ENCODE results near the gene PARVA. TPM values are rescaled to one million over a fixed set of nuclear protein-coding genes. Genes with fewer than 3 reads are reported as not detected.

The PARVA gene
- total RNA-seq, 2 donors from 2014 or later = 38.4 to 55.1 TPM

DNA sequence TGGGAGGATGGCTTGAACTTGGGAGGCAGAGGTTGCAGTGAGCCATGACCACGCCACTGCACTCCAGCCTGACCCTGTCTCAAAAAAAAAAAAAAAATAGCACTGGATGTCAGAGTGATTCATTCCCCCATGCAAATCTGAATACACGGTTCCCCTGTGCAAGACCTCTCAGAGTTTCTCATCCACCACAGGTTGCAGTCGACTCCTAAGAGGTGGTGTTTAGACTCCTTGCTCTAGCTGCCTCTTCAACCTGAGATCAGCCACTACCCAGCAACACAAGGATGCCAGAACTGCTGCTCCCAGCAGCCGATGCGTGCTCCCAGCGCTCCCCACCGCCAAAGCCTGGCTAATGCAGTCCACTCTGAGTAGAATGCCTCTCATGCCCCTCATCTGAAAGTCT is 97.5 kb downstream of the PARVA start:
- H3K4me1 ChIP-seq (replicated peaks) = no peaks in the 10 kb centered on the region
- no peak overlapping the region for H3K27ac ChIP-seq
- no peak overlapping the region for H3K4me3 ChIP-seq
- no peak for DNase-seq (ENCODE audit: low spot score)
- 89% methylated on average over 7 of the region's 7 CpGs for WGBS
- TF ChIP-seq CTCF (IDR thresholded peaks at IDR 0.05) (no peak), POLR2AphosphoS5 (IDR thresholded peaks at IDR 0.05) (no peak), POLR2A (IDR thresholded peaks at IDR 0.05) (no peak)
- H3K36me3 ChIP-seq = no peaks in the 10 kb centered on the region
- H3K27me3 ChIP-seq (replicated peaks; ENCODE audit: insufficient read depth) = no peaks in the 10 kb centered on the region
- no peaks in the 10 kb centered on the region for H3K9me3 ChIP-seq
- intact Hi-C loops (cut with DNase I) = no loop called here

GRCh38 chr11:12478743-12479142 is 101.4 kb downstream of the PARVA start:
- Histone ChIP-seq H3K36me3 (no peaks in the 10 kb centered on the region), H3K4me3 (no peak overlapping the region), H3K27me3 (replicated peaks; ENCODE audit: insufficient read depth) (no peaks in the 10 kb centered on the region), H3K9me3 (no peaks in the 10 kb centered on the region), H3K27ac (no peak overlapping the region), H3K4me1 (replicated peaks) (no peaks in the 10 kb centered on the region)
- 48% methylated on average over 4 of the region's 4 CpGs for WGBS
- no peak for TF ChIP-seq POLR2A (IDR thresholded peaks at IDR 0.05)
- no peak for DNase-seq (ENCODE audit: low spot score)
- intact Hi-C loops (cut with DNase I) = no loop called here

DNA sequence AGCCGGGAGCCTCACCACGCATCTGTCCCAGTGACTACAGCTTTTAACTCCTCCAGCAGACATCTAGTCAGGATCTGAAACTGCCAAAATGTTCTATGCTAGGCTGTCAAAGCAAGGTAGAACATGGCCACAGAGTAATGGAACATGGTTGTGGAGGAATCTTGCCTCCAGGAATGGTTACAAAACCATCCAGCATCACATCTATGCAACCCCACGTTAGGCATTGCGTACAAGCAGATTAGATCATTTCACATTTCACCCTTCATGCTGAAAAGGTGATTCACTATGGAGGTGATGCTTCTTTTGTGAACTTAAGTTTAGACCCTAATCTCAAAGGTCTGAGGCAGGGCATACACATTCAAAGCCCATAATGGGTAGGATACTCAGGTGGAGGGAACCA is 103.0 kb downstream of the PARVA start:
- H3K36me3 ChIP-seq = no peaks in the 10 kb centered on the region
- TF ChIP-seq CTCF (IDR thresholded peaks at IDR 0.05) (no peak), POLR2A (IDR thresholded peaks at IDR 0.05) (no peak), POLR2AphosphoS5 (IDR thresholded peaks at IDR 0.05) (no peak)
- no peak overlapping the region for H3K4me3 ChIP-seq
- H3K4me1 ChIP-seq (replicated peaks) = no peaks in the 10 kb centered on the region
- intact Hi-C loops (cut with DNase I) = loop anchor here (10.0 kb wide), 1 partner anchor 404 kb away; no protein-coding TSS in a partner anchor
- DNase-seq (ENCODE audit: low spot score) = no peak
- no peaks in the 10 kb centered on the region for H3K27me3 ChIP-seq (replicated peaks; ENCODE audit: insufficient read depth)
- WGBS = 74% methylated on average over 4 of the region's 4 CpGs
- no peak overlapping the region for H3K27ac ChIP-seq
- H3K9me3 ChIP-seq = no peaks in the 10 kb centered on the region

DNA sequence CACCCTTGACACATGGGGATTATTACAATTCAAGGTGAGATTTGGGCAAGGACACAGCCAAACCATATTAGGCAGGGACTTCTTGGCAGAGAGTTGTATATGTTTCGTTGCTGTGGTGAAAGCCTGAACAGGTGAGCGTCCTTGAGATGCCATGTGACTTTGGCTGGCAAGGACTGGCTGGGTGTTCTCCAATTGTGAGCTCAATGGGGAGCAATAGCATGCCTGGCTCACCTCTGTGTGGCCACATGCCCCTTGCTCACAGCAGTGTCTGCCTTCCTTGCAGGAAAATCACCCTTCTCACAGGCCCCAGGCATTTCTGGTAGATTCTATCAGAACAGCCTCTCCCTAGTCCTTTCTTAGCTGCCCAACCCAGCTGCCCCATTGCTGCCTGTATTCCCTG is 105.5 kb downstream of the PARVA start:
- TF ChIP-seq POLR2A (IDR thresholded peaks at IDR 0.05) = no peak
- TF ChIP-seq CTCF (IDR thresholded peaks at IDR 0.05) = no peak
- TF ChIP-seq POLR2AphosphoS5 (IDR thresholded peaks at IDR 0.05) = no peak
- no peak overlapping the region for H3K27ac ChIP-seq
- H3K4me3 ChIP-seq = no peak overlapping the region
- DNase-seq (ENCODE audit: low spot score) = no peak
- H3K9me3 ChIP-seq = no peaks in the 10 kb centered on the region
- WGBS = 73% methylated on average over 2 of the region's 2 CpGs
- H3K27me3 ChIP-seq (replicated peaks; ENCODE audit: insufficient read depth) = no peaks in the 10 kb centered on the region
- no peaks in the 10 kb centered on the region for H3K4me1 ChIP-seq (replicated peaks)
- intact Hi-C loops (cut with DNase I) = loop anchor here (10.0 kb wide), 1 partner anchor 402 kb away; no protein-coding TSS in a partner anchor
- H3K36me3 ChIP-seq = no peaks in the 10 kb centered on the region

GRCh38 chr11:12483604-12484003 is 106.2 kb downstream of the PARVA start:
- Histone ChIP-seq H3K4me1 (replicated peaks) (no peaks in the 10 kb centered on the region), H3K27me3 (replicated peaks; ENCODE audit: insufficient read depth) (no peaks in the 10 kb centered on the region), H3K27ac (no peak overlapping the region), H3K9me3 (no peaks in the 10 kb centered on the region), H3K36me3 (no peaks in the 10 kb centered on the region), H3K4me3 (no peak overlapping the region)
- TF ChIP-seq CTCF (IDR thresholded peaks at IDR 0.05) (no peak), POLR2AphosphoS5 (IDR thresholded peaks at IDR 0.05) (no peak), POLR2A (IDR thresholded peaks at IDR 0.05) (no peak)
- intact Hi-C loops (cut with DNase I) = loop anchor here (10.0 kb wide), 1 partner anchor 401 kb away; no protein-coding TSS in a partner anchor
- DNase-seq (ENCODE audit: low spot score) = no peak
- WGBS = 92% methylated on average over 5 of the region's 5 CpGs
